Activated CD8-positive, alpha-beta memory T cell treated with anti-CD3 and anti-CD28 coated beads, Interleukin-2, amount 50 U/mL, for 4 hours (primary cell): ENCODE results near the gene RPS28.
"Not testable (repeated sequence)": the region's sequence is repeated elsewhere in the genome, so short reads cannot be mapped to it uniquely, and the experiment has no call there.

Experiments used
- DNase-seq: peaks from one replicate; pipeline ENCODE4 v3.0.0-alpha.2; 2020

Gene RPS28

DNA sequence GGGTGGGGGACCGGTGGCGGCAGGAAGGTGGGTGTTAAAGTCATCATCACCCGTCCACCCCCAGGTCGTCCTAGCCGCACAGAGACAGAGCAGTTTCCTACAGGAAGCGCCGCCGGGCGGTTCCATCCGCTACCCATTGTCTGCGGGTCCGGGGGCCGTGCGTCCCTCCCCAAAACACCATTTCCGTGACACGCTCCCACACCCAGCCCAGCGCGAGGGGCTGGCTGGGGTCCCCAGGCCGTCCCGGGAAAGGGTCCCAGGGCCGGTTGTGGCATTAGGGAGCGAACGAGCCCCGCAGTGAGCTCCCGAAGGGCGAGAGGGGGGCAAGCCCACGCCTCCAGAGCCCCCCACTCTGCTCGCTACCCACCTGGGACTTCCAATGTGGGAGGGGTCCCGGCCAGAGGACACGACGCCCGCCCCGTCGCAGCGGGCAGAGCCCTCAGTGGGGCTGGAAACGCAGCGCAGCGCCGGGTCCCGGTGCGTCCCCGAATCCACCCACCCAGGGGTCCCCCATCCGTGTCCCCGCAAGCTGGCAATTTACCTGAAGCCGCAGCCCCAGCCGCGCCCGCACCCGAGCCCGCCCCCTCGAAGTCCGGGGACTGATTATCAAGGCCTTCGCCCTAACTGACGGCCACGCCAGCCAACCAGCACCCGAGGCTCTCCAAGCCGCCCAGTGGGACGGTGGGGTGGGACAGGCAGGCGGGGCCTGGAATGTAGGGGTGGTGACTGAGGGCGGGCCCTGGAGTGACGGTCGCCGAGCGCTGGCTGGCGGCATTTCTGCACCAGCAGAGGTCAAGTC lies 21.6 kb downstream of the RPS28 start, which contains the start of gene KANK3:
Gene KANK3, minus strand, starts transcription at position 579 of the 799 bp plus-strand sequence. CDS start 5,434 bp downstream, outside the sequence.
- peak; percentile 91 for DNase-seq

DNA sequence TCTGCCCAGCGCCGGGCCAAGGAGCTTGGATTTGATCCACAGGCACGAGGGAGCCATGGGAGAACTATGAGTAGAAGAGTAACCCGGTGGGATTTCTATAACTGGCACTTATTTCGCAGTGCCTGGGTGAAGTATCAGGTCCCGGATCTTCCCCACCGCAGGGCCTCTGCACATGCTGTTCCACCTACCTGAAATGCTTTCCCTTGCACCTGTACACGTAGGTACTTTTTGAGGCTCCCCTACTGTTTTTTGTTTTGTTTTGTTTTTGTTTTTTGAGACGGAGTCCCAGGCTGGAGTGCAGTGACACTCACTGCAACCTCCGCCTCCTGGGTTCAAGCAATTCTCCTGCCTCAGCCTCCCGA lies 22.2 kb downstream of the RPS28 start:
- DNase-seq = no peak

DNA sequence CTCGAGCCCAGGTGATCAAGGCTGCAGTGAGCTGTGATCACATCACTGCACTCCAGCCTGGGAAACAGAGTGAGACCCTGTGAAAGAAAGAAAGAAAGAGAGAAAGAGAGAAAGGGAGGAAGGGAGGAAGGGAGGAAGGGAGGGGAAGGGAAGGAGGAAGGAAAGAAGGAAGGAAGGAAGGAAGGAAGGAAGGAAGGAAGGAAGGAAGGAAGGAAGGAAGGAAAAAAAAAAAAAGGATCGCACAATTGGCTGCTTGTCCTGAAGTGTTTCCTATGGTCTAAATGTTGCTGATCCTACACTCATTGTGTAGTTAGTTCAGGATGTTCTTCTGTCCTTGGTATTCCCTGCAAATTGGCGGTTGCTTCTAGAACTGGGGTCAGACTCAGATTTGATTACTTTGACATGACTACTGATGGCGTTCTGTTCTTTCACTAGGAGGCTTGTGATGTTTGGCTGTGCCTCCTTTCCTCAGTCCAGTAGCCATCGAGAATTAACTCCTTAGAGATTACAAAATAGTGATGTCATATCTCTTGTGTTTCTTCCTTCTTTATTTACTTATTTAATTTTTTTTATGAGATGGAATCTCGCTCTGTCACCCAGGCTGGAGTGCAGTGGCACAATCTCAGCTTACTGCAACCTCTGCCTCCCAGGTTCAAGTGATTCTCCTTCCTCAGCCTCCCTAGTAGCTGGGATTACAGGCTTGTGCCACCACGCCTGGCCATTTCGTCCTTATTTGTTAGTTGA lies 28.5 kb downstream of the RPS28 start:
- not testable (repeated sequence) for DNase-seq

DNA sequence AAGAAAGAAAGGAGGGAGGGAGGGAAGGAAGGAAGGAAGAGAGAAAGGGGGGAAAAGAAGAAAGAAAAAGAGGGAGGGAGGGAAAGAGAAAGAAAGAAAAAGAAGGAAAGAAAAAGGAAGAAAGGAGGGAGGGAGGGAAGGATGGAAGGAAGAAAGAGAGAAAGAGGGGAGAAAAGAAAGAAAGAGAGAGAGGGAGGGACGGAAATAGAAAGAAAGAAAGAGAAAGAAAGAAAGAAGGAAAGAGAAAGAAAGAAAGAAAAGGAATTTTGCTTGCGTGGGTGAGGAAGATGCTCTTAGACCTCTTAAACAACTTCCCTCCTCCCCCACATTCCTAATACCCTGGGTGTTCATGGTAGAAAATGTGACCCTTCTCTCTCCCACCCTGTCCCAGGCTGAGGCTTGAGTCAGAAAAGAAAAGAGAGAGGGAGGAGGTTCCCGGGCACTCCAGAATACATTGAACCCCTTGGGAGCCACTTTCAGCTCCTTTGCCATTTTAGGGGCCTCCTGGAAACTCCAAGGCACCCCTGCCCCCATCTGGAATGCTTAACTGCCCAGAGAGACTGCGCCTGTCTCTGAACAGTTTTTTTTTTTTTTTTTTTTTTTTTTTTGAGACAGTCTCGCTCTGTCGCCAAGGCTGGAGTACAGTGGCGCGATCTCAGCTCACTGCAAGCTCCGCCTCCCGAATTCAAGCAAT lies 31.0 kb downstream of the RPS28 start:
- DNase-seq = no peak

DNA sequence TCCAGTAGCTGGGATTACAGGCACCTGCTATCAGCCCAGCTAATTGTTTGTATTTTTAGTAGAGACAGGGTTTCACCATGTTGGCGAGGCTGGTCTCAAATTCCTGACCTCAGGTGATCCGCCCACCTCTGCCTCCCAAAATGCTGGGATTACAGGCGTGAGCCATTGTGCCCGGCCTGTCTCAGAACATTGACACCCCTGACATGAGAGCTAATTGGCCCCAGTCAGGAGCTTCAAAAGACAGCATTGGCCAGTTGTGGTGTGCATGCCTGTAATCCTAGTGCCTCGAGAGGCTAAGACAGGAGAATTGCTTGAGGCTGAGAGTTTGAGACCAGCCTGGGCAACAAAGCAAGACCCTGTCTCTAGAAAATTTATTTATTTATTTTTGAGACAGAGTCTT lies 31.5 kb downstream of the RPS28 start:
- DNase-seq = not testable (repeated sequence)

DNA sequence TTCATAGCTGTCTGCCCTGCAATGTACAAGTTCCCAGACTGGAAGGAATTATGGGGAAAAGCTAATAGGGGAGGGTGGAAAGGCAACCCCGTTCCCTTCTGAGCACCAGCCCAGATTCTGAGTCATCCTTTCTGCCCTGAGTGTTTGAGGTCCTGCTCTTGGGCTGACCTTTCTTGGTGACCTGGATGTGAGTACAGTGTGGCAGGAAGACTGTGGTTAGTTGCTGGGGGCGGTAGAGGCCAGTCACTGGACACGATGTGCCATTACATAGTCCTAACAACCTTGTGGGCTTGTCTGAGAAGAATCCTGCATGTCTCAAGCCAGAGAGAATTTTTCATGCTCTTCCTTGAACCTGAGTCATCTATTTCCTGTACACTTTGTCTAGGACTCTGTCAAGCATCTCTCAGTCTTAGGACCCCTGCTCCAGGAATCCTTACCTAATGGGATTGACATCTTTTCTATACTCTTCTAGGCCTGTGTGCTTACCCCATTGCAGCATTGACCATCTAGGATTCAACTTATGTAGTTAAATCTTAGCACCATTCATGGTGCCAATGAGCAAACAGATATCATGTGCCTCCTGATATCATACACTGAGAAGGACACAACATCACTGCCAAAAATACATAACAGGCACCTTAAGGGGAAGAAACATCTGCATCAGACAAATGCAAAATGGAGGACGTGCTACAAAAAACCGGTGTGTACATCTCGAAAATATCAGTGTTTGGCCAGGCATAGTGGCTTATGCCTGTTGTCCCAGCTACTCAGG lies 34.5 kb downstream of the RPS28 start:
- no peak for DNase-seq

DNA sequence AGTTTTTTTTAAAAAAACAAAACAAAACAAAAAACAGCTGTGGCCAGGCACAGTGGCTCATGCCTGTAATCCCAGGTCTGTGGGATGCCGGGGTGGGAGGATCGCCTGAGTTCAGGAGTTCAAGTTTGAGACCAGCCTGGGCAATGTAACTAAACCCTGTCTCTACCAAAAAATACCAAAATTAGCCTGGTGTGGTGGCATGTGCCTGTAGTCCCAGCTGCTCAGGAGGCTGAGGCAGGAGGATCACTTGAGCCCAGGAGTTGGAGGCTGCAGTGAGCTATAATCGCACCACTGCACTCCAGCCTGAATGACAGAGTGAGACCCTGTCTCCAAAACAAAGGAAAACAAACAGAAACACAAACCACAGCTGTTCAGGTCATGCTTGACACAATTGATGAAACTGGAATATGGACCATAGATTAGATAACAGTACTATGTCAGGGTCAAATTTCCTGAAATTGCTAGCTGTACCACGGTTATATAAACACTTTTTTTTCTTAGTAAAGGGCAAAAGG lies 35.8 kb downstream of the RPS28 start:
- DNase-seq = no peak

DNA sequence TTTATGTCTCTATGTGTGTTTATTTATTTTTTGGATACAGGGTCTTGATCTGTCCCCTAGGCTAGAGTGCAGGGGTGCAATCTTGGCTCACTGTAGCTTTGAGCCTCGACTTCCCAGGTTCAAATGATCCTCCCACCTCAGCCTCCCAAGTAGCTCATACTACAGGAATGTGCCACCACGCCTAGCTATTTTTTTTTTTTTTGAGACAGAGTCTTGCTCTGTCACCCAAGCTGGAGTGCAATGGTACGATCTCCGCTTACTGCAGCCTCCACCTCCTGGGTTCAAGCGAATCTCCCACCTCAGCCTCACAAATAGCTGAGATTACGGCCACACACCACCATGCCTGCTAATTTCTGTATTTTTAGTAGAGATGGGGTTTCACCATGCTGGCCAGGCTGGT lies 37.7 kb downstream of the RPS28 start:
- no peak for DNase-seq

DNA sequence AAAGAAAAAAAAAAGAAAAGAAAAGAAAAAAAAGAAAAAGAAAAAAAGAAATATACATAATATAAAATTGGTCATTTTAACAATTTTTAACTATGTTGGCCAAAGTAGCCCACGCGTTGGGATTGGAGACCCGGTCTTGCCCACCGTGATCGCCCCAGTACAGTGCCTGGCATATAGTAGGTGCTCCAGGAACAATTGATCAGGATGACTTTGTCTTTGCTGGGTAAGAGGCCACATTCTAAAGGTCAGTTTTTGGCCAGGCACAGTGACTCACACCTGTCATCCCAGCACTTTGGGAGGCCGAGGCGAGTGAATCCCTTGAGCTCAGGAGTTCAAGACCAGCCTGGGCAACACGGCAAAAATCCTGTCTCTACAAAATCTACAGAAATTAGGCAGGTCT lies 38.9 kb downstream of the RPS28 start:
- DNase-seq = no peak

DNA sequence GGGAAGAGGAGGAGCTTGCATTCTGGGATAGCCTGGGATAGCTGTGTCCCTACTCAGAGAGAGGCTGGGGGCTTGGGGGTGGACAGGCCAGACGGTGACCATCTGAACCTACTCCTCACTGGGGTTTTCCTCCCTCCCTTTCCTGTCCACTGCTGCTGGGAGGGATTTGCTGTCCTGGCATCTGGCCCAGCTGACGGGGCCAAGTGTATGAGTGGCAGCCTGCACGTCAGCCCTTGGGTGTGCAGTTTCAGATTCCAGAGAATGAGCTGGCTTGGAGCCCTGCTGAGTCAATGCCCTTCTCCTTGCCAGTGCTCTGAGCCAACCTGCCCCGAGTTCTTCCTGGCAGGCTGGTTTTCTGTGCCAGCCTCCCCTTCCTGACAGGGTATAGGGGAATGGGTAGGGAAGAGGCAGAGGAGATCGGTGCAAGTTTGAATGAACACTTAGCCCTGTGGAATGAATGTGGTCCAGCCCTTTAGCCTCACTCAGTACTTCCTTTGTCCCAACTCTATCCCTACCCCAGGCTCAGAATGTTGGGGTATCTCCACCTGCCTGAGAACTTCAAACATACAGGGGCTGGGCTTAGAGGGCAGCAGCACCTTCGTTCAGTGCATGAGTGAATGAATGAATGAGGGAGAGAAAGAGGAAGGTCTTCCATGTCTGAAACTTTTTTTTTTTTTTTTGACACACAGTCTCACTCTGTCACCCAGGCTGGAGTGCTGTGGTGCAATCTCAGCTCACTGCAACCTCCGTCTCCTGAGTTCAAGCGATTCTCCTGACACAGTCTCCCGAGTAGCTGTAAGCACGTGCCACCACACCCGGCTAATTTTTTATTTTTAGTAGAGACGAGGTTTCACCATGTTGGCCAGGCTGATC lies 40.9 kb downstream of the RPS28 start:
- DNase-seq = no peak

DNA sequence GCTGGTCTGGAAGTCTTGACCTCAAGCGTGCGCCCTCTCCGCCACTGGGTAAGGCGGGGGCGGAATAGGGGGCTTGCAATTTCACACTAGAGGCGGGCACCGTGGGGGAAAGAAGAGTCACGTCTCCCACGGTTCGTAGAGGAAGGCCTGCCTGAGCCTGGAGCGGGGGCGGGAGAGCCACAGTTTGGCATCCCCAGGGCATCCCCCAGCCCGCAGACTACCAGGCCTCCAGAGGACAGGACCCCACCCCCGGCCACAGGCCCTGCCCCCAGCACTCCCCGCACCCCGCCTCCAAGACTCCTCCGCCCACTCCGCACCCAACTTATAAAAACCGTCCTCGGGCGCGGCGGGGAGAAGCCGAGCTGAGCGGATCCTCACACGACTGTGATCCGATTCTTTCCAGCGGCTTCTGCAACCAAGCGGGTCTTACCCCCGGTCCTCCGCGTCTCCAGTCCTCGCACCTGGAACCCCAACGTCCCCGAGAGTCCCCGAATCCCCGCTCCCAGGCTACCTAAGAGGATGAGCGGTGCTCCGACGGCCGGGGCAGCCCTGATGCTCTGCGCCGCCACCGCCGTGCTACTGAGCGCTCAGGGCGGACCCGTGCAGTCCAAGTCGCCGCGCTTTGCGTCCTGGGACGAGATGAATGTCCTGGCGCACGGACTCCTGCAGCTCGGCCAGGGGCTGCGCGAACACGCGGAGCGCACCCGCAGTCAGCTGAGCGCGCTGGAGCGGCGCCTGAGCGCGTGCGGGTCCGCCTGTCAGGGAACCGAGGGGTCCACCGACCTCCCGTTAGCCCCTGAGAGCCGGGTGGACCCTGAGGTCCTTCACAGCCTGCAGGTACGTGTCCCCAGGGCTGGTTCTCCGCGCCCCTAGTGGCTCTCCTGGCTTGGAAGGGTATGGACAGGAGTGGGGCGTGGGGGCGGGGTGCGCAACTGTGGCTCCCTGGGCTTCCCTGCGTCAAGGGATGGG lies 42.8 kb downstream of the RPS28 start, which contains the start of gene ANGPTL4:
Gene ANGPTL4, plus strand, starts transcription at position 353 of the 969 bp plus-strand sequence. Its CDS starts 167 bp downstream, at position 520.
- DNase-seq = peak; percentile 62

DNA sequence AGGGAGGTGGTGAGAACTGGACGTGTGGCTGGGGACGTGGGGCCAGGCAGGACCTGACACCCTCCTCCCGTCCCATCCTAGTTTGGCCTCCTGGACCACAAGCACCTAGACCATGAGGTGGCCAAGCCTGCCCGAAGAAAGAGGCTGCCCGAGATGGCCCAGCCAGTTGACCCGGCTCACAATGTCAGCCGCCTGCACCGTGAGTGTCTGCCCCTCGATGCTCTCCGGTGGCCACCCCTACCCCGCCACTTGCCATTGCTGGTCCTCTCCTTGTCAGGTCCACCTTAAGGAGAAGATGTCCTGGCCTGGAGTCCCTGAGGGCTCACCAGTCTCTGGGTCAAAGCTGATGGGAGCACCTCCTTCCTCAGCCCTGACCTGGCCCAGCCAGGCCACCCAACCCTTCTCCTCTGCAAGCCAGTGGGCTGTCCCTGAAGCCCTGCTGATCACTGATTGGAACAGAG lies 44.9 kb downstream of the RPS28 start:
- no peak for DNase-seq

DNA sequence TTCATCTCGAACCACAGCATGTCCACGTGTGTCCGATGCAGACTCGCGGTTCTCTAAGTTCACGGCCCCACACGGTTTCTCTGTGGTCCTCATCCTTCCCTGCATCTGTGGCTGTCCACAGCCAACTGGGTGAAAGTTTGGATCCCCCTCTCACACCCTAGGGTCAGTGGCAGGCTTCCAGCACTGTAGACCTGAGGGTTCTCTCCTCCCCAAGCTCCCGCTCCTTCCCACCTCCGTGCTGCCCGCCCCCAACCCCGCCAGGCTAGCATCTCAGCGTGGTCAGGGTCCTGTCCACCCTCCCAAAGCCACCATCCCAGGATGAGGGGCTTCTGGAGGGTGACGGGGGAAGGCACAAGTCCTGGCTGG lies 45.6 kb downstream of the RPS28 start:
- no peak for DNase-seq

DNA sequence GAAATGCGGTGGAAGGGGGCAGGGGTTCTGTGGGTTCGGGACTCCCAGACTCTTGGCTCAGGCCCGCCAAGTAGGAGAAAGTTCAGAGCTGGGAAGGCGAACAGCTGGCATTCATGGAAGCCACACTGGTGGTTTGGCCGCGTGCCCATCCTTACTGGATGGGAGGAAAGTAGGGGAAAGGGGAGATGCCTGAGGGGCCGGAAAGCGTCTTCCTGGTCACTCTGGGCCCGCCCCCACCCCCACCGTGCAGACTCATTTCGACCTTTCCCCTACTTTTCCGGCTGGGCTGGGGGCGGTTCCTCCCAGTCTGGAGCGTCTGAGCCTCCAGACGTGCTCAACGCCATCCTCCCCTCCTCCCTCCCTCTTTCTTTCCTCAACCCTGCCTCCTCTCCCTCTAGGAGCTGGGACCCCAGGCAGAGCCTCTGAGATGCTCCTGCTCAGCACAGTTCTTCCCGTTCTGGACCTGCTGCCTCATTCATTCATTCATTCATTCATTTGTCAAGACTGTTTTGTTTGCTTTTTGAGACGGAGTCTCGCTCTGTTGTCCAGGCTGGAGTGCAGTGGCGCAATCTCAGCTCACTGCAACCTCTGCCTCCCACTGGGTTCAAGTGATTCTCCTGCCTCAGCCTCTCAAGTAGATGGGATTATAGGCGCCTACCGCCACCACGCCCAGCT lies 46.2 kb downstream of the RPS28 start:
- no peak for DNase-seq

DNA sequence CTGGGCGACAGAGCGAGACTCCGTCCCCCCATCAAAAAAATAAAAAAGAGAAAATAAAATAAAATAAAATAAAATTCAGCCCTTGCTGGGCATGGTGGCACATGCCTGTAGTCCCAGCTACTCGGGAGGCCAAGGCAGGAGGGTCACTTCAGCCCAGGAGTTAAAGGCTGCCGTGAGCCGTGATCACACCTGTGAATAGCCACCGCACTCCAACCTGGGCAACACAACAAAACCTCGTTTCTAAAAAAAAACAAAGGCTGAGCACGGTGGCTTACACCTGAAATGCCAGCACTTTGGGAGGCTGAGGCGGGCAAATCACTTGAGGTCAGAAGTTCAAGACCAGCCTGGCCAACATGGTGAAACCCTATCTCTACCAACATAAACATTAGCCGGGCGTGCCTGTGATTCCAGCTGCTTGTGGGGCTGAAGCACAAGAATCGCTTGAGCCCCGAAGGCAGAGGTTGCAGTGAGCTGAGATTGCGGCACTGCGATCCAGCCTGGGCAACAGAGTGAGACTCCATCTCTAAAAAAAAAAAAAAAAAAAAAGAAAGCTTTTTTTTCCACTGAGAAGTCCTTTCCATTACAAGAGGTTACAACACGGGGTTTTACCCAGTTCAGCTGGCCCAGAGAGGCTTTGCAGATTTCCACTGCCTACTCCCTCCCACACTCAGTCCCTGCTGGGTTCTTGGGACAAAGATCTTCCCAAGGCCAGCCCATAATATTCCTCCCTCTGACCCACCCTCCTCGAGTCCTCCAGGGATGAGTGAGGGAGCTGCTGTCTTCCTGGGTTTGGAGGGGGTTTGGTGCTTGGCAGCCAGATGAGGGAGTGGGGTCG lies 49.1 kb downstream of the RPS28 start:
- DNase-seq = no peak

DNA sequence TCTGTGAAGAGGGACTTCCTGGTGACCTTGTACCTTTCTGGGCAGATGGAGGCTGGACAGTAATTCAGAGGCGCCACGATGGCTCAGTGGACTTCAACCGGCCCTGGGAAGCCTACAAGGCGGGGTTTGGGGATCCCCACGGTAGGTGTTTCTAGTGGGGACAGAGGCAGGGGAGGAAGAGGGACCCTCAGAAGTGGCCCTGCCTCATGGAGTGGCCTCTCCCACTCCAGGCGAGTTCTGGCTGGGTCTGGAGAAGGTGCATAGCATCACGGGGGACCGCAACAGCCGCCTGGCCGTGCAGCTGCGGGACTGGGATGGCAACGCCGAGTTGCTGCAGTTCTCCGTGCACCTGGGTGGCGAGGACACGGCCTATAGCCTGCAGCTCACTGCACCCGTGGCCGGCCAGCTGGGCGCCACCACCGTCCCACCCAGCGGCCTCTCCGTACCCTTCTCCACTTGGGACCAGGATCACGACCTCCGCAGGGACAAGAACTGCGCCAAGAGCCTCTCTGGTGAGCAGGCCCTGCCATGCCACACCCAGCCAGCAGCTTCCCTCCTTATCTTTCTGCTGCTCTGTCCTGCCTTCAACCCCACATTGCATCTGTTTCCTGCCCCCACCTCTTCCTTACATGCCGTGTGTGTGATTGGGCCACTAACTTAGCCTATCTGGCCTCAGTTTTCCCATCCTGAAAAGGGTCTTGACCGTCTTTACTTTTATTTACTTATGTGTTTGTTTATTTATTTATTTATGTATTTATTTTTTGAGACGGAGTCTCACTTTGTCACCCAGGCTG lies 49.9 kb downstream of the RPS28 start:
- no peak for DNase-seq
